ENCODE results near the gene PHF21A. TPM values are rescaled to one million over a fixed set of nuclear protein-coding genes. Genes with fewer than 3 reads are reported as not detected.

The PHF21A gene
- total and polyA plus RNA-seq, 2 of the 8 experiments (the other 6 are each of a cell fraction or from before 2014, with no cell fraction given): 17.6 to 40.3 TPM

DNA sequence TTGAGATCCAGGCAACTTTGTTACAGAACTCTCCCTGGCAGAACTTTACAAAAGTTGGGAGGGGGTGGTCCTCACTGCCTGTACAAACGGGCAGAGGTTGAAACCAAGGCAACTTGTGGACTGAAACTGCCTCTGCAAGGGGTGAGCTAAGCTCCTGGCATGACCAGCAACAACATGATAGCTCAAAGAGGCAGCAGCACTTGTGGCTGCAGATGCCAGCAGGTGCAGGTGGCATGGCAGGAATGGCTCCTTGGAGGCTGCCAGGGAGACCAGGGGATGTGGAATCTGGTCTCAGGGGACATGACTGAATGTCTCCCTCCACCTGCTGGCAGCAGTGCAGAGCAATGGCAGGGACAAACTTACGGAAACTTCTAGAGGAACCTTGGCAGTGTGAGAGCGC lies 38.8 kb upstream of the PHF21A start:
- H4K20me1 ChIP-seq (replicated peaks in 1 of 2; ENCODE audit: control insufficient read depth in 1 of 2, insufficient read depth in 2 of 2, low read length in 2 of 2): no peaks in the 10 kb centered on the region
- CTCF ChIA-PET (ENCODE audit: partially characterized antibody): interaction anchor here (1.1 to 1.4 kb wide), 5 partner anchors 10 to 286 kb away, joined by 3 to 4 read pairs (median 3); no protein-coding TSS in a partner anchor
- no peak overlapping the region for H3K56ac ChIP-seq (replicated peaks; ENCODE audit: insufficient read length, low read depth, low read length)
- H3K27me3 ChIP-seq (replicated peaks in 1 of 4; ENCODE audit: control insufficient read depth in 3 of 4, extremely low read depth in 1 of 4, insufficient read depth in 3 of 4, low read length in 3 of 4): no peaks in the 10 kb centered on the region
- FAIRE-seq (no peak), DNase-seq (ENCODE audit: low read depth in 1 of 2, low spot score in 2 of 2) (no peak)
- no peaks in the 10 kb centered on the region for H3K4me1 ChIP-seq (replicated peaks in 1 of 4; ENCODE audit: control insufficient read depth in 3 of 4, insufficient read depth in 4 of 4, low read length in 3 of 4)
- H2BK12ac ChIP-seq (ENCODE audit: low read depth, low read length): no peak overlapping the region
- no peak overlapping the region for H3K18ac ChIP-seq (ENCODE audit: extremely low read depth, low read length)
- H3K23me2 ChIP-seq (ENCODE audit: low read depth, low read length): no peaks in the 10 kb centered on the region
- H4K91ac ChIP-seq (replicated peaks; ENCODE audit: insufficient read length, low read length): no peak overlapping the region
- H3K9me3 ChIP-seq (ENCODE audit: insufficient read depth in 2 of 2, low read depth in 1 of 2, low read length in 1 of 2): no peaks in the 10 kb centered on the region
- no peak overlapping the region for H2BK5ac ChIP-seq (ENCODE audit: low read depth, low read length)
- H2BK120ac ChIP-seq (replicated peaks; ENCODE audit: low read depth, low read length): no peak overlapping the region
- no peak overlapping the region for H2AK5ac ChIP-seq (ENCODE audit: low read depth, low read length)
- H3K27ac ChIP-seq (ENCODE audit: low read depth, low read length): no peak overlapping the region
- H2BK15ac ChIP-seq (ENCODE audit: low read length): no peak overlapping the region
- no peak overlapping the region for H2AFZ ChIP-seq (ENCODE audit: low read length)
- no peaks in the 10 kb centered on the region for H3K36me3 ChIP-seq (ENCODE audit: control insufficient read depth in 2 of 4, insufficient read depth in 4 of 4, low read length in 3 of 4)
- POLR2A ChIA-PET (ENCODE audit: partially characterized antibody): interaction anchor here (1.3 to 1.9 kb wide), 2 partner anchors 17 to 83 kb away, joined by 3 read pairs; no protein-coding TSS in a partner anchor
- H3K4ac ChIP-seq (replicated peaks; ENCODE audit: insufficient read length, low read depth, low read length): no peak overlapping the region
- no peaks in the 10 kb centered on the region for H3K79me1 ChIP-seq (ENCODE audit: low read depth, low read length)
- WGBS, 2 experiments (ENCODE audit: extremely low coverage in 1 of 2, insufficient coverage in 1 of 2, insufficient read length in 1 of 2, insufficient replicate concordance in 2 of 2, low coverage in 1 of 2, low lambda C conversion rate in 2 of 2, missing lambda C conversion rate in 1 of 2): 80% methylated on average over 3 of the region's 3 CpGs; no CpG with 5 or more reads in 1 of the 2 experiments
- H3K4me2 ChIP-seq (ENCODE audit: insufficient read depth in 1 of 2, low read depth in 2 of 2, low read length in 2 of 2): no peak overlapping the region
- no peaks in the 10 kb centered on the region for H3K79me2 ChIP-seq (ENCODE audit: control insufficient read depth in 1 of 2, insufficient read depth in 2 of 2, low read length in 2 of 2)
- H4K8ac ChIP-seq (ENCODE audit: extremely low read depth, insufficient read depth, low read length): no peak overlapping the region
- peak; percentile 8 to 35 (median 24); a peak in 2 of 4 replicates for TF ChIP-seq CTCF (IDR thresholded peaks at IDR 0.05; ENCODE audit: control extremely low read depth in 1 of 3, insufficient read depth in 1 of 3, low read depth in 1 of 3, low read length in 3 of 3)
- TF ChIP-seq SIRT6 (IDR thresholded peaks at IDR 0.05; ENCODE audit: low read length): no peak
- TF ChIP-seq RAD21 (IDR thresholded peaks at IDR 0.05 in 1 of 2, conservative IDR thresholded peaks at IDR 0.05 in 1 of 2; ENCODE audit: low read depth in 2 of 2, low read length in 2 of 2): peak; percentile 14 to 45; a peak in 2 of 4 replicates
- H2BK20ac ChIP-seq (ENCODE audit: low read length): no peak overlapping the region
- no peak overlapping the region for H3K9ac ChIP-seq (replicated peaks in 1 of 4; ENCODE audit: extremely low read depth in 1 of 4, low read depth in 3 of 4, low read length in 3 of 4)
- H3K4me3 ChIP-seq (ENCODE audit: extremely low read depth in 1 of 4, insufficient read depth in 2 of 4, low read depth in 3 of 4, low read length in 4 of 4): no peak overlapping the region
- H3K23ac ChIP-seq (ENCODE audit: insufficient read length): no peak overlapping the region
- no peak overlapping the region for H4K5ac ChIP-seq (ENCODE audit: insufficient read length, low read depth, low read length)
- no peak overlapping the region for H3K14ac ChIP-seq (ENCODE audit: insufficient read length)
